ENCODE measurements around the gene PARD3B. TPM values are rescaled to one million over a fixed set of nuclear protein-coding genes. Genes with fewer than 3 reads are reported as not detected.

Gene PARD3B
- total RNA-seq, 1 experiment from 2014 or later = 6.4 TPM

DNA sequence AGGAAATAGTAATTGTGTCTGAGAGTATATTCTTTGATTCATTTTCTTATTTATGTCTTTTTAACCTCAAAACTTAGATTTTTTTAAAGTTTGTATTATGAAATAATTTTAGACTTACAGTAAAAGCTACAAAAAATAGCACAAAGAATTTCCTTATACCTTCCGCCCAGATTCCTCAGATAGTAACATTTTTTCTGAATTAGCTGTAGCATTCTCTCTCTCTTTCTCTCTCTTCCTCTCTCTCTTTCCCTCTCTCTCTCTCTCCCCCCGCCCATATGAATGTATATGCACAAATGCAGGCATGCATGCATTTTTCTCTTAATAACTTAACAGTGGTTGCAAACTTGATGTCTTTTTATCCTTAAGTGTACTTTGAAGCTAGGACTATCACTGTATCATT is 776.0 kb downstream of the PARD3B start:
- H2BK120ac ChIP-seq (ENCODE audit: low read depth, low read length, poor library complexity, severe bottlenecking) = no peak overlapping the region
- H3K4me1 ChIP-seq (ENCODE audit: insufficient read depth, low read length) = no peaks in the 10 kb centered on the region
- peaks cover 4 to 11% of the 10 kb centered on the region in 2 experiments for H3K4me1 Mint-ChIP-seq
- no peak overlapping the region for H2BK12ac ChIP-seq (ENCODE audit: insufficient read length, low read depth, low read length)
- H2BK15ac ChIP-seq (ENCODE audit: low read depth, low read length) = no peak overlapping the region
- TF ChIP-seq, protein P1, sequence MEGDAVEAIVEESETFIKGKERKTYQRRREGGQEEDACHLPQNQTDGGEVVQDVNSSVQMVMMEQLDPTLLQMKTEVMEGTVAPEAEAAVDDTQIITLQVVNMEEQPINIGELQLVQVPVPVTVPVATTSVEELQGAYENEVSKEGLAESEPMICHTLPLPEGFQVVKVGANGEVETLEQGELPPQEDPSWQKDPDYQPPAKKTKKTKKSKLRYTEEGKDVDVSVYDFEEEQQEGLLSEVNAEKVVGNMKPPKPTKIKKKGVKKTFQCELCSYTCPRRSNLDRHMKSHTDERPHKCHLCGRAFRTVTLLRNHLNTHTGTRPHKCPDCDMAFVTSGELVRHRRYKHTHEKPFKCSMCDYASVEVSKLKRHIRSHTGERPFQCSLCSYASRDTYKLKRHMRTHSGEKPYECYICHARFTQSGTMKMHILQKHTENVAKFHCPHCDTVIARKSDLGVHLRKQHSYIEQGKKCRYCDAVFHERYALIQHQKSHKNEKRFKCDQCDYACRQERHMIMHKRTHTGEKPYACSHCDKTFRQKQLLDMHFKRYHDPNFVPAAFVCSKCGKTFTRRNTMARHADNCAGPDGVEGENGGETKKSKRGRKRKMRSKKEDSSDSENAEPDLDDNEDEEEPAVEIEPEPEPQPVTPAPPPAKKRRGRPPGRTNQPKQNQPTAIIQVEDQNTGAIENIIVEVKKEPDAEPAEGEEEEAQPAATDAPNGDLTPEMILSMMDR (conservative IDR thresholded peaks at IDR 0.05) = no peak
- no peak overlapping the region for H3K9ac ChIP-seq (ENCODE audit: extremely low read depth, insufficient read length, low read length)
- no peak overlapping the region for H3K4me3 Mint-ChIP-seq
- WGBS (ENCODE audit: extremely low coverage, insufficient read length, low lambda C conversion rate) = no CpG with 5 or more reads among the region's 2 CpGs
- H3K27me3 ChIP-seq (ENCODE audit: insufficient read depth, low read length) = no peaks in the 10 kb centered on the region
- no peak overlapping the region for H2BK20ac ChIP-seq (ENCODE audit: low read depth, low read length, poor library complexity, severe bottlenecking)
- H2BK5ac ChIP-seq (ENCODE audit: insufficient read length, low read length) = no peak overlapping the region
- no peak overlapping the region for H3K14ac ChIP-seq (ENCODE audit: insufficient read depth, low read length)
- H3K27me3 Mint-ChIP-seq (ENCODE audit: low read depth) = no peaks in the 10 kb centered on the region
- no peak overlapping the region for H3K27ac ChIP-seq (ENCODE audit: insufficient read length, low read depth, low read length)
- no peak overlapping the region for H3K18ac ChIP-seq (ENCODE audit: insufficient read length, low read depth, low read length)
- no peaks in the 10 kb centered on the region for H3K23me2 ChIP-seq (ENCODE audit: insufficient read length, low read depth, low read length, poor library complexity, severe bottlenecking)
- H3K4me2 ChIP-seq (ENCODE audit: insufficient read depth, insufficient read length, low read length) = no peak overlapping the region
- H4K8ac ChIP-seq (replicated peaks; ENCODE audit: insufficient read length, low read depth, low read length) = no peak overlapping the region
- no peak for DNase-seq
- 0 out of 7 replicates have a peak overlapping the region, but pooled peaks of 1 of the 3 experiments have one; percentile 14 for H3K27ac Mint-ChIP-seq
- no peak overlapping the region for H3K56ac ChIP-seq (ENCODE audit: insufficient read length, low read depth, low read length)
- no peak overlapping the region for H4K91ac ChIP-seq (ENCODE audit: insufficient read length, low read depth, low read length)
- H3K36me3 Mint-ChIP-seq (ENCODE audit: insufficient read depth in 1 of 3, low read depth in 3 of 3) = peaks cover 6 to 8% (median 7%) of the 10 kb centered on the region in 3 experiments; a peak in 5 of 7 replicates
- no peak overlapping the region for H3K23ac ChIP-seq (ENCODE audit: insufficient read length, low read depth, low read length)
- no peaks in the 10 kb centered on the region for H3K79me1 ChIP-seq (ENCODE audit: insufficient read depth, low read depth, low read length, poor library complexity, severe bottlenecking)
- H3T11ph ChIP-seq (ENCODE audit: low read length) = no peak overlapping the region
- no peak overlapping the region for H3K4ac ChIP-seq (ENCODE audit: low read depth, low read length)
- no peak overlapping the region for H2AK5ac ChIP-seq (ENCODE audit: insufficient read length, low read length)
- peaks cover 5% of the 10 kb centered on the region for H3K9me3 ChIP-seq (ENCODE audit: control insufficient read depth, low read depth, low read length)
- H3K9me3 Mint-ChIP-seq = peaks cover 3 to 4% of the 10 kb centered on the region in 2 experiments; a peak in 4 of 5 replicates
- H2AFZ ChIP-seq (ENCODE audit: low read length) = no peak overlapping the region
- no peaks in the 10 kb centered on the region for H3K79me2 ChIP-seq (ENCODE audit: insufficient read depth, low read length)
- no peak overlapping the region for H4K5ac ChIP-seq (ENCODE audit: insufficient read length, low read depth, low read length)
- H4K20me1 ChIP-seq (ENCODE audit: control insufficient read depth, insufficient read depth, insufficient read length) = no peaks in the 10 kb centered on the region

Measured in H9 (cell line).